Mucosa of descending colon (tissue), 3 donors: ENCODE results near the gene UPK3BL2. TPM values are rescaled to one million over a fixed set of nuclear protein-coding genes. Genes with fewer than 3 reads are reported as not detected.
A peak's percentile ranks its signal among the peaks of the same experiment; 100 is the strongest.
"Not testable (repeated sequence)": the region's sequence is repeated elsewhere in the genome, so short reads cannot be mapped to it uniquely, and the experiment has no call there.

Source experiments
- ATAC-seq: fragments of 200-7000 bp; cut with Tn5 transposase; one replicate; pipeline ENCODE4 v1.9.1; 2020; ENCODE audit warnings: mild to moderate bottlenecking, moderate library complexity
- DNase-seq, 3 donors: peaks; one replicate each; pipeline ENCODE4 v3.0.0-alpha.2; 2020
- H3K36me3 ChIP-seq: fragments of 200-600 bp; one replicate; pipeline ENCODE4 v1.8.0; 2021; ENCODE audit warnings: low read depth, mild to moderate bottlenecking
- H3K4me1 ChIP-seq: fragments of 200-600 bp; one replicate; pipeline ENCODE4 v1.8.0; 2021; ENCODE audit warnings: low read depth, mild to moderate bottlenecking
- H3K4me3 ChIP-seq: fragments of 200-600 bp; one replicate; pipeline ENCODE4 v1.8.0; 2021; ENCODE audit warnings: mild to moderate bottlenecking
- H3K9me3 ChIP-seq: fragments of 200-600 bp; one replicate; pipeline ENCODE4 v1.8.0; 2021; ENCODE audit warnings: mild to moderate bottlenecking
- intact Hi-C, 2 donors: fragments of 100-400 bp; cut with DNase I in 1 of 2; cut with micrococcal nuclease in 1 of 2; formaldehyde crosslinking; loops; one replicate each; pipeline versions ENCODE4 v1.11.0 to v1.11.1; 2022; cut with DNase I, micrococcal nuclease
- total RNA-seq, 3 donors: library from RNA; stranded (reverse); fragmentation: NEBNext Ultra II Directional in 2 of 3; extraction: Animal tissue kit (Norgen Biotek cat#: 25700) in 2 of 3; gene quantifications; one replicate each; pipeline versions ENCODE4 v1.2.1 to v1.2.4, GENCODE V29; 2021 to 2023
- donor health status: DM: no; HTN: no; CAD: no; lungs with moderate emphysema.
- donor health status: DM: no; HTN: no; CAD: no.
- donor health status: DM: no; HTN: yes; CAD: no.

The UPK3BL2 gene
- total RNA-seq, 3 donors from 2014 or later: 9.7 to 23.9 (median 18.7) TPM

DNA sequence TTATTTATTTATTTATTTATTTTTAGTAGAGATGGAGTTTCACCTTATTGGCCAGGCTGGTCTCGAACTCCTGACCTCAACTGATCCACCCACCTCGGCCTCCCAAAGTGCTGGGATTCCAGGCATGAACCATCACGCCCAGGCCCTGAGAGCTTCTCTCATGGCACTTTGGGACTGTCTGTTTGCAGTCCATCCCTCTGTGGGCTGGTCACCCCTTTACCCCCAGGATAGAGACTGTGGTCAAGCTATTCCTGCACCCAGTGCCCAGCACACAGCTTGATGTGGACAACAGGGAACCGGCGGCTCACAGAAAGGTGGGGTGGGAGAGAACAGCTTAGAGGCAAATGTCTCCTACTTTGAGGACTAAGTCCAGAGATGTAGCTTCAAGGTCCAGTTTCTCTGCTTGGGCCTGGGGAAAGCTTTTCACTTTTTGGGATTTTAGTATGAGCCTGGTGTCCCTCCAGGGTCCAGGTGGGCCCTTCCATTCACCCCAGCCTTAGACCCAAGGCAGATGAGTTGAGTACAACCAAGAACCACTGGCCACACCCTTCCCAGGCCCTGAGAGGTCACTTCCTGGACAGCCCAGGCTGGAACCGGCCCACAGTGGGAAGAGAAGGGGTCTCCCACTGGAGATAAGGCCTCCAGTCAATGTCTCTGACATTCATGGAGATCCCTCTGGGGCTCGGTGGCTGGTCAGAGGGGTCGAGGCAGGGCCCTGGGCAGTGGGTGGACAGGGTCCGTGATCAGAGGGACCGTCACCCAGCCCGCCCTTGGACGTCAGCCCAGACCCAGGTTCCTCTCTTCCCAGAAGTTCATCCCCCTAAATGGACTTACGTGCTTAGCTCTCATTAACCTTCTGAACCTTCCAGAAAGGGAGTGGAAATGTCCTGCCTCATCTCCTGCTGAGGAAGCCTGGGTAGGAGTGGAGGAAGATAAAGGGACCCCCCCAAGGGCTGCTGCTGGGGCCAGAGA is 15.4 kb downstream of the UPK3BL2 start:
- intact Hi-C loops, ATAC-seq, H3K4me3 ChIP-seq, H3K36me3 ChIP-seq, DNase-seq, H3K9me3 ChIP-seq, H3K4me1 ChIP-seq: not testable (repeated sequence)

GRCh38 chr7:102527182-102527581 is 16.3 kb downstream of the UPK3BL2 start:
- ATAC-seq, DNase-seq, intact Hi-C loops: not testable (repeated sequence)

DNA sequence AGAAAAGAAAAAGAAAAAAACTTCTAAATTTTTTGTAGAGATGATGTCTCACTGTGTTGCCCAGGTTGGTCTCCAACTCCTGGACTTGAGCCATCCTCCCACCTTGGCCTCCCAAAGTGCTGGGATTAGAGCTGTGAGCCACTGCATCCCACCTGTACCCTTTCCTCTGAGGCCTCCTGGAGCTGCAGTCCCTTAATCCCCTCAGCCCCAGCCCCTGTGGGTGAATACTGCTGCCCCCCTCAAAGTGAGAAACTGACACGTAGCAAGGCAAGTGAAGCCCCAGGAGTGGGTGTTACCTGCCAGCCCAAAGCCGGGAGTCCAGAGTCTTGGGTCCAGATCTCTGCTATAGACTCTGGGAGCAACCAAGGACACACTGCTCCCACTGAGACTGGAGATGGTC is 18.7 kb downstream of the UPK3BL2 start:
- H3K4me1 ChIP-seq, H3K36me3 ChIP-seq, intact Hi-C loops, DNase-seq, H3K4me3 ChIP-seq, H3K9me3 ChIP-seq: not testable (repeated sequence)
- peak; percentile 23 for ATAC-seq

More at GRCh38 chr7:102527182-102527581, 16.3 kb downstream of the UPK3BL2 start:
- not testable (repeated sequence) for H3K36me3 ChIP-seq, H3K4me1 ChIP-seq, H3K4me3 ChIP-seq, H3K9me3 ChIP-seq

DNA sequence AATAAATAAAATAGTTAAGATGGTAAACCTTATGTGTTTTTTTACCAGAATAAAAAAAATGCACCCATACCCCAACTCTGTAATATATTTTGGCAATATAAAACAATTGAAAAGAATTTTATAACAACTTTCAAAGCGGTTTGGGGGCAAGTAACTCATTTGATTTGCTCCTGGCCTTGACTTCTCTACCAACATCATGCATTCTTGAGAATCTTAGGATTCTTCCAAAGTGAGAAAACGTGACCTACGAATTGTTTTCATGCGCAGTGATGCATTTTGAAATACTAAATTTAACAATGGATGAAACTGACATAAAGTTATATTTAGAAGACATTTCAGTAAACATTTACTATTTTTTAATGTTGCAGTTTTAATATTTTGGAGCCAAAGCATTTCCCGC is 22.7 kb downstream of the UPK3BL2 start:
- H3K9me3 ChIP-seq, ATAC-seq, intact Hi-C loops, H3K36me3 ChIP-seq, H3K4me3 ChIP-seq, DNase-seq, H3K4me1 ChIP-seq: not testable (repeated sequence)

DNA sequence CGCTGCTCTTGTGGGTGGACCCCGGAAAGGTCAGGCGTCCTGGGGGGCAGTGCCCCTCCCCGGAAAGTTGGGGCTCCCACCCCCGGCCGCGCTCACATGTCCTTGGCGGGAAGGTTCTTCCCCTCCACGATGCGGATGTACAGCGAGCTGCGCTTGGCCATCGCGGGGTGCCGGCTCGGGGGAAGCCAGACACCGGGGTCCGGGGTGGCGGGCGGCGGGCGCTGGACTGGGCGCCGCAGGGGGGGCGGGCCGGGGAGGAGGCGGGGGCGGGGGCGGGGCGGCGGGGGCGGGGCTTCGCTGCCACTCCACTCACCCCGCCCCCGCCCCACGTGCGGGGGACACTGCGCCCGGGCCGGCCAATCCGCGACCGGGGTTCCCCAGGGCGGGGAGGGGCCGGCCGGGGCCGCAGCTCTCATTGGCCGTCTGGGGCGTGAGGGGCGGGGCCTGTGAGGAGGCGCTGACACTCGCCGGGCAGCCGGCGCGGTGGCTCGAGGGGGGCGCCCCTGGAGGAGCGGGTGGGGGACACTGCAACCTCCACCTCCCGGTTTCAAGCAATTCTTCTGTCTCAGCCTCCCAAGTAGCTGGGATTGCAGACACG is 25.8 kb downstream of the UPK3BL2 start, which contains the start of gene RASA4B:
TSS of gene RASA4B (minus strand) at position 228 of the 598 bp plus-strand sequence. CDS start at position 161, 67 bp downstream.
- H3K4me3 ChIP-seq, intact Hi-C loops, H3K36me3 ChIP-seq, H3K9me3 ChIP-seq, H3K4me1 ChIP-seq: not testable (repeated sequence)
- peak in 2 of 3 donors; percentile 8 to 49 for DNase-seq
- peak; percentile 97 for ATAC-seq

DNA sequence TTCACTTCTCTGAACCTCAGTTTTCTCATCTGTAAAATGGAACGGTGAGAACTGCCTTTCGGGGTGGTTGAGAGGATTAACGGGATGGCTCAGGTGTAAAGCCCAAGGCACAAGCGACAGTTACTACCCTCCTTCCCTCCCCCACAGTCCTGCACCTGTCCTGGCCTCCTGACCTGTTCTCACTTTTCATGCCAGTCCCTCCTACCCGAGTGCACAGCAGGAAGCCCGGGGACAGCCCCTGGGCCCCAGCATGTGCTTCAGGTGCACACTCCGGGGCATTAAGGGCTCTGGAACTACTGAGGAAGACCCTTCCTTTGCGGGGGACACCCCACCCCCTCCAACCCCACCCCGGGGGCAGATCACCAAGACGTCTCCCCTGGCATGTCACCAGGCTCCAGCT is 26.5 kb downstream of the UPK3BL2 start:
- H3K9me3 ChIP-seq, H3K4me3 ChIP-seq, H3K4me1 ChIP-seq, DNase-seq, H3K36me3 ChIP-seq, intact Hi-C loops: not testable (repeated sequence)
- ATAC-seq: peak; percentile 35

DNA sequence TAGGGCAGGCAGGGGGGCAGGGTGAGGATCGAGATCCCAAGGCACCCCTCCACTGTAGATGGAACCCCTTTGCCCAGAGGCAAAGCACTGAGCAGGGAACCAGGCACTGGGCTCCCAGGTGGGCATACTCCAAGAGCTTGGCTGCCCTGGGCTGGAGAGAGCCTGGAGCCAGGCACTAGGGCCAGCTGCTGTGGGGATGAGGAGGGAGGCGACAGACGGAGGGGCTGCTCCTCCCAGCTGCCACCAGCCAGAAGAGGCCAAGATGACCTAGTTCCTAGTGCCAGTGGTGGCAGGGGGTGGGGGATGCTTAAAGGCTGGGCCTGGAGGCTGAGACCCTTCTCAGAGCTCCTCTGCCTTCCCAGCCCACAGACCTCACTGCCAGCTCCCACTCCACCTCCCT is 27.6 kb downstream of the UPK3BL2 start:
- H3K4me3 ChIP-seq, intact Hi-C loops, ATAC-seq: not testable (repeated sequence)

DNA sequence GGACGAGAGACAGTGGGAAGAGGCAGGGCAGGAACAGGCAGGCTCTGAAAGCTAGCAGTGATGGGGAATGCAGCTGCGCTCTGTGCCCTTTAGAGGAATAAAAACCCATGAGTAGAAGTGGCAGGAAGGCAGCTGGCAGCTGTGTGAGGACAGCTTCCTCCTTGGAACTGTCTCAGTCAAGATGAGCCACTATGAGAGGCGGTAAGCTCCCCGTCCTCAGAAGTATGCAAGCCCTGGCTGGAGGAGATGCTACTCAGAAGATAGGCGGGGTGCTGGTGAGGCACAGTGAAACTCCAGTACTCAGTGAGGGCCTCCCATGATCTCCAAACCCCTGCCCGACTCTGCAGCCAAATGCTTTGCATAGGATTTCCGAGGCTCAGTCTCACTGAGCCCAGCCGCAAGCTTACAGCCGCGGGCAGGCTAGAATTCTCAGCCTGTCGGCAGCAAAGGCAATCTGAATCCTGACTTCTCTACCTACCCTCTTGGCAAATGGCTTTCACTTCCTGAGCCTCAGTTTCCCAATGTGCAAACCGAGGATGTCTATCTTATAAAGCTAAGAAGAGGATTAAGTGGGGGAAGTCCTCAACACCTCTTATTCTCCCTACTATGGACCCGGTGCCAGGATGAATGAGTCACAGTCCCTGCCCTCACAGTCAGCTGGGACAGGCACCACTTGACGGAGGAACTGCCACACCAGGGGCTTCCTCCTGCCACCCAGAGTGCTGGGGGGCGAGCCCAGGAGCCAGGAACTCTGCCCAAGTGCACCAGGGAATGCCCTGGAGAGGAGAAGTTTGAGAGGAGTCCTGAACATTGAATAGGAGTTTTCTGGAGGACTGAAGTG is 28.4 kb downstream of the UPK3BL2 start:
- H3K9me3 ChIP-seq, intact Hi-C loops, DNase-seq, H3K4me1 ChIP-seq, H3K4me3 ChIP-seq, H3K36me3 ChIP-seq: not testable (repeated sequence)
- peak; percentile 2 for ATAC-seq

More for the DNA sequence above, 27.6 kb downstream of the UPK3BL2 start:
- not testable (repeated sequence) for H3K36me3 ChIP-seq, H3K4me1 ChIP-seq, DNase-seq, H3K9me3 ChIP-seq

GRCh38 chr7:102512642-102513221 is 30.8 kb downstream of the UPK3BL2 start:
- peak in 2 of 3 donors; percentile 36 to 43 for DNase-seq
- intact Hi-C loops, ATAC-seq, H3K4me1 ChIP-seq, H3K36me3 ChIP-seq, H3K4me3 ChIP-seq, H3K9me3 ChIP-seq: not testable (repeated sequence)

DNA sequence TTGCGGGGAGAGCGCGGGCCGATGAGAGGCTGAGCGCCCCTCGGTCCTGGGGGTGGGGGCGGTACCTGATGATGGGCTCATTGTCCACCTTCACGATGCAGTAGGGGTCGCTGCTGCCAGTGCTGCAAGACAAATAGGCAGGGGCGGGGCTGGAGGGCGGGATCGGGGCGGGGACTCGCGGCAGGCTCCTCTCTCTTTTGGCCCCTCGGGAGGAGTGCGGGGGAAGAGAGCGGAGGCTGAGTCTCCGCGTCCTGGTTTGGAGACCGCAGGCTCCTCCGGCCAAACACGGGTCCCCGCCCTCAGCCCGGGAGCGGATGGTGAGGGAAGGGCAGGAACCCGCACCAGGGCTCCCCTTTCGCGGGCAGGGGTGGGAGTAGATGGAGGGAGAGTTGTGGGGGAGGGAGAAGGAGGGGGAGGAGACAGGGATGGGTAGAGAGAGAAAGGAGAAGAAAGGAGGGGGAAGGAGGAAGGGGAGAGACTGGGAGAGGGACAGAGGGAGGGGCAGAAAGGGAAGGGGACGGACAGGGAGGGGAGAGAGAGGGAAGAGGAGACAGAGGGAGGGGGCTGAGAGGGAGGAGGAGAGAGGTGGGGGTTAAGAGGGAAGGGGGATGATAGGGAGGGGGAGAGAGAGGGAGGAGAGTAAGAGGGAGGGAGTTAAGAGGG is 31.5 kb downstream of the UPK3BL2 start:
- H3K36me3 ChIP-seq, H3K4me3 ChIP-seq, H3K9me3 ChIP-seq, intact Hi-C loops, DNase-seq, H3K4me1 ChIP-seq: not testable (repeated sequence)
- ATAC-seq: peak; percentile 57

GRCh38 chr7:102510575-102510974 is 32.9 kb downstream of the UPK3BL2 start:
- H3K4me3 ChIP-seq, intact Hi-C loops: not testable (repeated sequence)

GRCh38 chr7:102507410-102508088 is 35.9 kb downstream of the UPK3BL2 start:
- intact Hi-C loops, H3K4me3 ChIP-seq, ATAC-seq, H3K36me3 ChIP-seq, H3K9me3 ChIP-seq, DNase-seq, H3K4me1 ChIP-seq: not testable (repeated sequence)

More at GRCh38 chr7:102510575-102510974, 32.9 kb downstream of the UPK3BL2 start:
- not testable (repeated sequence) for H3K4me1 ChIP-seq, H3K36me3 ChIP-seq, H3K9me3 ChIP-seq, ATAC-seq
- peak in 1 of 3 donors; percentile 20 for DNase-seq
